ENCODE data around the gene IGFL2.
"Not testable (repeated sequence)": the region's sequence is repeated elsewhere in the genome, so short reads cannot be mapped to it uniquely, and the experiment has no call there.

IGFL2 gene

DNA sequence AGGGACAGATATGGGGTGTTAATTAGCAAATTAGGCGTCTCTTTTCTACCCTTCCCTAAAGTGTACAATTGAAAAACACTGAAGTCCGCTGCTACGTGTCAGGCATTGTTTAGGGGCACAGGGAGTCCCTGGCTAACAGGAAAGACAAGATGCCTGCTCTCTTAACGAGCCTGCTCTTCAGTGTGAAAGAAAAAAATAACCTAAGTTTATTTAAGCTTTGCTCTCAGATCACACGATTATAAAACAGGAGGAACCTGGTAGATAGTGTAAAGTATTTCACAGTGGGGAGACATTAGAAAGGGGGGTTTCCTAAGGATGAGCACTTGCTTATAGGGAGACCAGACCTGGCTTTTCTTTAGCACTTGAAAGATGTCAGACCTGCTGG lies 38.7 kb downstream of the IGFL2 start:
- in situ Hi-C loops (cut with MboI; ENCODE audit: low sequenced_read_pairs) = no loop called here

DNA sequence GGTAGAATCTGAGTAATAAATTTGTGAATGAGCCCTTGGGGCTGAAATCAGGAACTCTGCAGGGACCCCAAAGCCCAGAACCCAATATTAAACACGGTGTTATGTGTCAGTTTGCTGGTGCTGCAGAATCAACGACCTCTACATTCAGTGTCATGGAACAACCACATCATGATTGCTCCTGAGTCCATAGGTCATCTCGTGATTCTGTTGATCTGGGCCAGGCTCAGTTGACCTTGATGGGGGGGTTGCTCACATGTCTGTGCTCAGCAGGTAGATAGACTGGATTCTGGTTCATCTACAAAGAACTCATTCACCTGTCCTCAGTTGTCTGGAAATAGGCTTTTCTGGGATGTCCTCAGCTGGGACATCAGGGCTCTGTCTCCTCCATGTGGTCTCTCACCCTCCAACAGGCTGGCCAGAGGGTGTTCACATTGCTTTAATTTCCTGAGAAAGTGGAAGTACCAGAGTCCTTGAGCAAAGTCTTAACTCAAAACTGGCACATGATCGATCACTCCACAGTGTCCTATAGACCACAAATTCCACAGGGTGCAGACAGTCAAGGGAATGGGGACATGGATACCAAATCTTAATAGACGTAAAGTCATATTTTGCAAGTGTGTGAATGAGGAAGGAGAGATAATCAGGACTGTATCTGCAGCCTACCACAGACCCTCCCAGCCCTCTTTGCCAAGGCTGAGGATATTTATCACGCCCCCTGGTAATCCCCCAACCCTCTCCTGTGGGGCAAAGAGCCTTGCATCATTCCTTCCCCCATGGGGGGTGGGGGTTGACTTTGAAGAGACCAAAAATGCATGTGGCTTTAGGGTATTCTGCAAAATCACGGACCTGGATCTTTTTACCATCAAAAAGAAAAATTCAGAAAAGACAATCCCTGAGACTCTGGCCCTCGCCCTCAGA lies 42.2 kb downstream of the IGFL2 start:
- in situ Hi-C loops (cut with MboI; ENCODE audit: low sequenced_read_pairs) = no loop called here

DNA sequence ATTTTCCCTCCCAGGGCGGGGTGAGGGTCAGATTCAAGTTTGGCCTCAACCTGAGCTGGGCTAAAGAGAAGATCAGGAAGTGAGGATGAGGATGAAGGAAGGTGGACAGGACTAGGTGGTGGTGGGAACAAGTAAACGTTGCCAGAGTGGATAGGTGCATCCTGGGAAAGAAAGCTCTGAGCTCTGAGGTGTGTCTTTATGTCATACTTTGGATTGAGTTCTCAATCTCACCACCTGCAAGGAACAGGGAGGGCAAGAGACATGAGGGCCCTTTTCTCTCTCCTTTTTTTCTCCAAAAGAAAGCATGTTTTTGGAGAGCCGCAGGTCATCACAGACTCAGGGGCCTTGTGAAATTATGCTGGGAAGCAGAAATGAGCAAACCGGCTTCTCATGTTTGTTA lies 43.3 kb downstream of the IGFL2 start:
- in situ Hi-C loops (cut with MboI; ENCODE audit: low sequenced_read_pairs) = no loop called here

DNA sequence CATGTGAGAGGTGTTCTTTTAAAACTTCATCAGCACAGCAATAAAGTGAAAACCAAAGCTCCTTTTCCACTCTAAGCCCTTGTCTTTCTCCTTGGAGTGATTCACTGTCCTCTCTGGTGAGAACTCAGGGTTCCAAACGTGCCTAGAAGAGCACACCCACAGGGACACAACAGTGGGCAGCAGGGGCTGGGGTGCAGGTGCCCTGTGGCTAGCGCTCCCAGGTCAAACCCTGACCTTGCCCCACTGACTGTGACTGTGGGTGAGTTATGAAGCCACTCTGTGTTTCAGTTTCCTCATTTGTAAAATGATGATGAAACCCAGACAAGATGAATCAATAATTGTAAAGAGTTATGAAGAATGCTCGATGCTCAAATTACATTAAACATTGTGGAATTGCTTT lies 43.9 kb downstream of the IGFL2 start:
- in situ Hi-C loops (cut with MboI; ENCODE audit: low sequenced_read_pairs) = no loop called here

DNA sequence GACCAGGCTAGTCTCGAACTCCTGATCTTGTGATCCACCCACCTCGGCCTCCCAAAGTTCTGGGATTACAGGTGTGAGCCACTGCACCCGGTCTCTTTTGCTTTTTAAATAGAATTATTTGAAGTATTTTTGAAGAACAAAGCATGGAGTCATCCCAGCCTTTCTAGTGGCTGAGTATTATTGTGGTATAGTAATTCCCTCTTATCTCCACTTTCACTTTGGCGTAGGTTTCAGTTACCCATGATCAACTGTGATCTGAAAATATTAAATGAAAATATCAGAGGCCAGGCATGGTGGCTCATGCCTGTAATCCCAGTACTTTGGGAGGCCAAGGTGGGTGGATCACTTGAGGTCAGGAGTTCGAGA lies 44.6 kb downstream of the IGFL2 start:
- in situ Hi-C loops (cut with MboI; ENCODE audit: low sequenced_read_pairs) = not testable (repeated sequence)

DNA sequence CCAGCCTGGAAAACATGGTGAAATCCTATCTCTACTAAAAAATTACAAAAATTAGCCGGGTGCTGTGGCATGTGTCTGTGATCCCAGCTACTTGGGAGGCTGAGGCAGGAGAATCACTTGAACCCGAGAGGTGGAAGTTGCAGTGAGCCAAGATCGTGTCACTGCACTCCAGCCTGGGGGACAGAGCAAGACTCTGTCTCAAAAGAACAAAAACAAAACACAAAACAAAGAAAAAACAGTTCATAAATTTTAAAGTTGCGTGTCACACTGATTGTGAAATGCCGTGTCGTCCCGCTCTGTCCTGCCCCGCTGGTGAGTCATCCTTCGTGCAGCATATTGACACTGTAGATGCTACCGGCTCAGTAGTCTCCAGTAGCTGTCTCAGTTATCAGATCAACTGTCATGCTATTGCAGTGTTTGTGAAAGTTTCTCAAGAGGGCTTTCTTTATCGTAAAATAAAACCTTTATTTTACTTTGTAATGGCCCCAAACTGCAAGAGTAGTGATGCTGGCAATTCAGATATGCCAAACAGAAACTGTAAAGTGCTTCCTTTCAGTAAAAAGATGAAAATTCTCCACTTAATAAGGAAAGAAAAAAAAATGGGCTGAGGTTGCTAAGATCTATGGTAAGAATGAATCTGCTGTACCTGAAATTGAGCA lies 45.1 kb downstream of the IGFL2 start:
- in situ Hi-C loops (cut with MboI; ENCODE audit: low sequenced_read_pairs) = no loop called here

DNA sequence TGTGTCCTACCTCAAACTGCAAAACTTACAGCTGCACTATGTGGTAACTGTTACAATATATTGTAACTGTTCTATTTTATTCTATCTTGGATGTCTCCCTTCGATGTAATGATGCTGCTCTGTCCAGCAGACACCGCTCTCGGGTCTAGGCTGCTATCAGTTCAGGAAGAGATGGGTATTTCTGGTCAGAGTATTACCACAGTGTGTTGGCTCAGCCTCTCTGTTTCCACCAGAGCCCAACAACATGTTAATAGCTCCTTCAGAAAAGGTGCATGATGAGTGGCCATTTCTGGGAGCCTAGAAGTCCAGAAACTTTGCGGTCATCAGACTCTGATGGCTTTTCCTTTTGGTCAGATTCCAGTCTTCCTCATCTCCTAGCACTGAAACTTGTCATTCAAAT lies 45.6 kb downstream of the IGFL2 start:
- in situ Hi-C loops (cut with MboI; ENCODE audit: low sequenced_read_pairs) = no loop called here

DNA sequence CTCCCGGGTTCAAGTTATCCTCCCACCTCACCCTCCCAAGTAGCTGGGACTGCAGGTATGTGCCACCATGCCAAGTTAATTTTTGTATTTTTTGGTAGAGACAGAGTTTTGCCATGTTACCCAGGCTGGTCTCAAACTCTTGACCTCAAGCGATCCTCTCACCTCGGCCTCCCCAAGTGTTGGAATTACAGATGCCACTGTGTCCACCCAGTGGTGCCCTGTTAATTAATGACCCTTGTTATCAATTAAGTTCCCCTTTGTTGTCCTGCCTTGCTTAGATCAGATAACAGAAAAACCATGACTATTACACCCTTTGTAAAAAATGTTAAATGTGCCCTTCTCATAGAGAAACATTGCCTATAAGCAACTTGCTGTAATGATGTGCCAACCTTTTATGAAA lies 47.1 kb downstream of the IGFL2 start:
- in situ Hi-C loops (cut with MboI; ENCODE audit: low sequenced_read_pairs) = no loop called here

DNA sequence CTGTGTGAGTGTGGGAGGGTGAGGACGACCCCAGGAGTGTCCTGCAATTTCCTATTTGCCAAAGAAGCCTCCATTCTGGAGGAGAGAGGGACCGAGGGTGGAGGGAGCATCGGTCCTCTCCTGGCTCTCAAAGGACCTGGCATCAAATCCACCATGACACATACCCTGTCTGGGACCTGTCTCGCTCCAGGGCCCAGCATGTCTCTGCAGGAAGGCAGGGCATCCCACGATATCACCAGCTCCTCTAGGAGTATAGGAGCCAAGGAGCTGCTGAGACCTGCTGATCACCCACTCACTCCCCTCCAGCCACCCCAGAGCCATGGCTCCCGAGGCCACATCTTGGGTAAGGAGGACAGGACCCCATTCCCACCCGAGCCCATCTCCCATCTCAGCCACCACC lies 47.9 kb downstream of the IGFL2 start:
- in situ Hi-C loops (cut with MboI; ENCODE audit: low sequenced_read_pairs) = not testable (repeated sequence)

DNA sequence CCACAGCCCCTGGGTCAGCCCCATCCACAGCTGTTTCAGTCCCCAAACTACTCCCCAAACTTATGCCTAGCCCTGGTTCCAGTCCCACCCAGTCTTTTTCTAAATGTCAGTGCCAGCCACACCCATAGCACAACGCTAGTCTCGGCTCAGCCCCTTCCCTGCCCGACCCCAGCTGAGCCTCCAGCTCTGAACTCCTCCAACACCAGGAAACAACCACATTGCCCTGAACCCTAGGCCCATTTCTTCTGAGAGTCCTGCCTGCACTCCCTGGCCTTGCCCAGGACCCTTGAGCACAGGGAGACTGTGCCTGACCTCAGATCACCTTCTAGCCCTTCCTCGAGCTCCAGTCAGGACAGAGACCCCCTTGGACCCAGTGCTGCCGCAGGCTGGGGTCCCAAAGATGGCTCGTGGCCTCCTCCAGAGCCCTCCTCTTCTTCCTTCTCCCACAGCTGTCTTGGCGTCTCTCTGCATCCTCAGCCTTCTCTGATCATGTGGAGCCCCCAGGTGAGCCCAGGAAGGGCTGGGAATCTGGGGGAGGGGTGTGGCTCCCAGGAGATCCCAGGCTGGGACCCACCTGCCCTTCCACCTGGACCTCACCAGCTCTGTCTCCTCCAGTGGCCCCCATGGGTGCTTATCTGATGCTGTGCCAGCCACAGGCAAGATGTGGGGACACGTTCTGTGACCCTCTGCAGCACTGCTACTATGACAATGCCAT lies 48.5 kb downstream of the IGFL2 start:
- in situ Hi-C loops (cut with MboI; ENCODE audit: low sequenced_read_pairs) = no loop called here

DNA sequence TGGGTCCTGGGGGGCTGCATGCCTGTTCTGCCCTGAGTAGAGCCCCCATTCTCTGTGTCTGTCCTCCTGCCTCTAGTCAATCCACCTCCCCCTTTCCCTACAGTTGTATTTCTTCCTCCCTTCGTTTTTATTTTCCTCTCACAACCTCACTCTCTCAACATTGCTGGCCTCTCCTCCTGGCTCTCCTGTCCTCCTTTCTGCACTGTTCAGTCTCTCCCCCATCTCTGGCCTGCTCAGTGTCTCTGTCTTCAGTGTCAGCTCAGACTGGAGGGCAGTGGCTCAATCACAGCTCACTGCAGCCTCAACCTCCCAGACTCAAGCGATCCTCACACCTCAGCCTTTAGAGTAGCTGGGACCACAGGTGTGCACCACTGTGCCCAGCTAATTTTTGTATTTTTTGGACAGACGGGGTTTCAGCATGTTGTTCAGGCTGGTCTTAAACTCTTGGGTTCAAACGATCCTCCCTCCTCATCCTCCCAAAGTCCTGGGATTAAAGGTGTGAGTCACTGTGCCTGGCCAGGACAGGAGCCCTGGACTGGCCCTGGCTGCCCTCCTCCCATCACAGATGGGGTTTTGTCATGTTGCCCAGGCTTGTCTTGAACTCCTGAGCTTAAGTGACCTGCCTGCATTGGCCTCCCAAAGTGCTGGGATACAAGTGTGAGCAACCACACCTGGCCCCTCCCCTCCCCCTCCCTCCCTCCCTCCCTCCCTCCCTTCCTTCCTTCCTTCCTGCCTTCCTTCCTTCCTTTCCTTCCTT lies 49.5 kb downstream of the IGFL2 start:
- in situ Hi-C loops (cut with MboI; ENCODE audit: low sequenced_read_pairs) = no loop called here

DNA sequence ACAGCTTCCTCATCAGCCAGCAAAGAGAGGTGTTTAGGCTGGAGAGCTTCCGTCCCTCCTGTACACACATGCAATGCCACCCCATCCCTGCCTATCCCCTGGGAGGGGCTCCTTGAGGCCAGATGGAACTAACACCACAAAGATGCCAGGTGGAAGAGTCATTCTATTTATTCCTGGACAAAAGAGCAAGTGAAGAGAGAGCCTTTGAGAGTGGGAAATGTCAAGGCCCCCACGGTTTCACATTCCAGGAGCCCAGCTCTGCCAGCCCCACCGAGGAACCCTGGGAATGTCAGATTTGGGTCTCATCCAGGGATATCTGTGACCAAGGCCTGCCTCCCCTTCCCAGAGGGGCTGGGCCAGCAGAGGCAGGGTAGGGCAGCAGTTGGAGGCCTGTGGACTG lies 50.7 kb downstream of the IGFL2 start:
- in situ Hi-C loops (cut with MboI; ENCODE audit: low sequenced_read_pairs) = no loop called here

DNA sequence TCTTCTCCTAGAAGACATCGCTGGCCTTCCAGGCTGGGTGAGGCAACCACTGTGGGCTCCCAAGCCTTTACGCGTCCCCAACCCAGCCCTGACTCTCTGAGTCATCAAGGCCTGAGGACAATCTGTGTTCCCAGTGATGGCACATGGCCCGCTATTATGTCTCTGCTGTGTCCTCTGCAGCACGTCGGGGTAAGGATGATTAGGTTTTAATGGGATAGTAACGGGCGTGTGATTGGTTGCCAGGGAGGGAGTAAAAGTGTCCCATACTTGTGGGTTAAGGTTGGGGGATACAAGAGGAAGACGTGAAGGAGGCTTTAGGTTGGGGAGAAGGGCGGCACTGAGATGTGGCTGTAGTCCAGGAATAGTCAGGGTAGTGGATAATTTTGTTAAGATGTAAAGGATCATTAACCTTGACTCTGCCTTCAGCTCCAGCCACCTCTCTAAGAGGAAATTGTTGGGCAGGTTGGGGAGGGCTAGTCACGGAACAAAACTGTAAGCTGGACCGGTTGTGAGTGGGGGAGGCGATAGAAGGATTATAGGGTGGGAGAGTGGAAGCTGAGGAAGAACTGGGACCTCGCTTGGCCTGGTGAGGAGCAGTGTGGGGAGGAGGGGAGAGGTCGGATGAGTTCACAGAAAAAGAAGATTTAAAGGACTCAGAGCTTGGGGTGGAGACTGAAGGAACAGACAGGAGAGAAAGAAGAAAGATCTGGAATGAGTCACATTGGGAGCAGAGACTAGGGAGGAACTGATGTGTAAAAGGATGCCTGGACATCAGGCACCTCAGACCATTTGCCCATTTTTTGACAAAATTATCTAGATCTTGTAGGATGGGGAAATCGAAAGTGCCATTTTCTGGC lies 53.6 kb downstream of the IGFL2 start:
- in situ Hi-C loops (cut with MboI; ENCODE audit: low sequenced_read_pairs) = no loop called here

DNA sequence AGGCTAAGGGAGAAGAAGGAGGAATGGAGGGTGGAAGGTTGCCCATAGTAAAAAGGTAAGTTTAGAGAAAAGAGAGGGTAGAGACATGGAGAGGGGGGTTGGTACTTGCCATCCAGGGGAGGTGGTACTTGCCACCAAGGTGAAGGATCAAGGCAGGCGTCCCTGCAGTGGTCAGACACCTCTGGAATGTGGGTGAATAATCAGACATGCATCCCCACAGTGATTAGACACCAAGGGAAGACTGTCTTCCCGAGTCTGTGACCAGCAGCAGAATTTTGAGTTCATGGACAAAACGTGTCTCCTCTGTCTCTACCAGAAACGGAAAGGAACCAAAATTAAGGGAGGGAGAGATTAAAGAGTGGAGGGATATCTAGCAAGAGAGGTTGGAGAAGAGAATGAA lies 54.4 kb downstream of the IGFL2 start:
- in situ Hi-C loops (cut with MboI; ENCODE audit: low sequenced_read_pairs) = no loop called here

DNA sequence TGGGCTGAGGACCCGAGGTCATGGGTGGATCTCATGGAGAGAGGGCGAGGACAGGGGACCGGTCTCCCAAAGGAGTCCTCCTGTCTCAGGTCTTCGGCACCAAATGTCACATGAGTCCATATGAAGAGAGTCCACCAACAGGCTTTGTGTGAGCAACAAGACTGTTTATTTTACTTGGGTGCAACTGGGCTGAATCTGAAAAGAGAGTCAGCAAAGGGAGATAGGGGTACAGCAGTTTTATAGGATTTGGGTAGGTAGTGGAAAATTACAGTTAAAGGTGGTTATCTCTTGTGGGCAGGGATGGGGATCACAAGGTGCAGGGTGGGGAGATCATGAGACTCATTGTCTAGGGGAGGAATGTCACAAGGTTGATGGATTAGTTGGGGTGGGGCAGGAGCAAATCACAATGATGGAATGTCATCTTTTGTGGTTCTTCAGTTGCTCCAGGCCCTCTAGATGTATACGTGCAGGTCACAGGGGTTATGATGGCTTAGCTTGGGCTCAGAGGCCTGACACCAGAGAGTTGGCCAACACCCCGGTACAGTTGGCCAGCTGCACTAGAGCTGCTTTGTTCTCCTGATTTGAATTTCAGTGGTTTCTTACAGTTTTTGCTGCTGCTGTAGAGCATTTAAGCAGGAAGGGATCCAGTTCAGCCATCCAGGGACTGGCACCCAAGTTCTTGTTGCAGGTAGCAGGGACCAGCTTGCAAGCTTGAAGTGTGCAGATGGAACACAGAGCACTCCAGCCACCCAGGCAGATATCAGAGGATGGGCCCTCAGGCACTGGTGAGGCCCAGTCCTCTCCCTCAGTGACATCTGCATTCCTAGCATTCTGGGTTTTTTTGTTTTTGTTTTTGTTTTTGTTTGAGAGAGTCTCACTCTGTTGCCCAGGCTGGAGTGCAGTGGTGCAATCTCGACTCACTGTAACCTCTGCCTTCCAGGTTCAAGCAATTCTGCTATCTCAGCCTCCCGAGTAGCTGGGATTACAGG lies 55.1 kb downstream of the IGFL2 start:
- in situ Hi-C loops (cut with MboI; ENCODE audit: low sequenced_read_pairs) = no loop called here

DNA sequence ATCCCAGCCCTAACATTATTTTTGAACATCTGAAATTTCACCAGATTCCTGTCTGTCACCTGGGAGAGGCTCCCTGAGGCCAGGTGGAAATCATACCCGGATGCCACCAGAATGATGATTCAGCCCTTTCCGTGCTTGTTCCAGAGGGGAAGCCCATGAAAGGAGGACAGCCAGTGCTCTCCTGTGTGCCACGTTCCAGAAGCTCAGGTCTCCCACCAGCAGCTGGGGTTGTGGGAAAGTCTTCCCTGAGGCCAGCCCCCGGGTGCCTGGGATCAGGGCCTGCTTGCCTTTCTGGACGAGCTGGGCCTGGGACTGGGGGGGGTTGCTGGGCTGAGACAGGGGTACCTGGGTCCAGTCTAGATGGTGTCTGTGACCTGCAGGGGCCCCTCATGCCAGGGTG lies 56.0 kb downstream of the IGFL2 start:
- in situ Hi-C loops (cut with MboI; ENCODE audit: low sequenced_read_pairs) = no loop called here

DNA sequence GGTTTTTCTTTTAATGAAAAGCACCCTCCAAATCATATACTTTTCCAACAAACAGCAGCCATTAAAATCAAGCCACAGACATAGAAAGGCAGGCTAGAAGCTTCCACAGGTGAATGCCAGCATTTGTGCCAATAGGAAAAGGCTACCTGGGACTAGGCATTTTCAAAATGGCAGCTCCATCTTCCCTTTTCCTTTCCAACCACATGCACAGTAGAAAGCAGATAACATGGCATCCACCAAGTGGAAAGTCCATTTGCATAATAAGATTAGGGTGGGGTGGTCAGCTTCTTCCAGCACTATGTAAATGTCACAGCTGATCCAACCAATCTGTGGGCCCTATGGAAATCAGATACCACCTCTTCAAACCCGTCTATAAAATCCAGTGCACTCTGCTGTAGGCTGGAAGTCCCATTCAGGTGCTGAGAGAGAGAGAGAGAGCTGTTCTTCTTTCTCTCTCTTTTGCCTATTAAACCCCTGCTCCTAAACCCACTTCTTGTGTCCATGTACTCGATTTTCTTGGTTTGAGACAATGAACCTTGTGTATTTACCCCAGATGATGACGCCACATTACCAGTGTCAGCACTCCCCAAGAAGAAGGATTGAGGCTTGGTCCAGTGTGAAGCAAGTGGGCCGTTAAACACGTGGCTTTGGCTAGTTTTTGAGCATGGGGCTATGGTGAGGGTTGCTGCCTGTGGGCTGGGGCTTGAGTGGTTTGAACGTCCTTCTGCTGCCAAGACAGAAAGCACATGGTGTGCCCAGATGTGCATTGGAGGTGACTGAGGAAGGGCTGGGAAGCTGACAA lies 57.3 kb downstream of the IGFL2 start:
- in situ Hi-C loops (cut with MboI; ENCODE audit: low sequenced_read_pairs) = no loop called here

DNA sequence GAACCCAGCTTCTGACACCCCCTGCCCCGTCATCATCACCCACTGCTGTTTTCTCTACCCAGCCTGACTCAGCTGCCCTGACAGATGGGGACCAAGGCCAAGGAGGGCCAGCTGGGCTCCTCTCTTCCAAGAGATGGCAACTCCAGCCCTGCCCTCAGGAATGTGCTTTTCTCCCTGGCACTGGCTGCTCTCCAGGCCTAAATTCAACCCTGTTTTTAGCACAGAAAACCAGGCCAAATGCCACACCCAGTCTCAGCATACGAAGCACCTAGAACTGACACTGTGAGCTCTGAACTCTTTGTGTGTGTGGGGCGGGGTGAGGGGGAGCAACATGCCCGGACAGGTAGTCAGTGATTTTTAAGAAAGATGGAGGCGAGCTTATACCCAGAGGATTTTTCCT lies 58.1 kb downstream of the IGFL2 start:
- in situ Hi-C loops (cut with MboI; ENCODE audit: low sequenced_read_pairs) = no loop called here
